ENCODE results near the gene ADGRV1.
"Not testable (repeated sequence)": the region's sequence is repeated elsewhere in the genome, so short reads cannot be mapped to it uniquely, and the experiment has no call there.

ADGRV1 gene

GRCh38 chr5:90747693-90748092, 189.1 kb downstream of the ADGRV1 start:
- no peak for DNase-seq

GRCh38 chr5:90759119-90759518, 200.5 kb downstream of the ADGRV1 start:
- DNase-seq = no peak

DNA sequence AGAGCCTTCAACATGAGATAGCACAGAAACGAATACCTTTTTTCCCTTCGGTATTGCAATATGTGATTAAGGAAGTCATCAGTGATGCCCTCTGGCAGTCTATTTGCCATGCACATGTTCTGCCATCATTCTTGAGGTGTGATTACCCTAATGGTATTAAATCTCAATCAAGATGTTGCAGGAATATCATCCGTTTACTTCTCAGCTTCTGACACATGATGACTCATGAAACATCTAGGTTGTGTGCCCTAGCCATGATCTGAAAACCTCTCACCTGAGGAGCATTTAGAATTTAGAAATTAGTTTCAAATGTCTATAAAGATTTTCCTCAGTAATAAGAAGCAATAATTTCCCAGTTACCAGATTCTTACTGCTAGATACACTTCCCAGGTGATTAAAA, 209.1 kb downstream of the ADGRV1 start:
- no peak for DNase-seq

- DNase-seq = not testable (repeated sequence)
Observed at GRCh38 chr5:90770006-90770541, 211.5 kb downstream of the ADGRV1 start.

DNA sequence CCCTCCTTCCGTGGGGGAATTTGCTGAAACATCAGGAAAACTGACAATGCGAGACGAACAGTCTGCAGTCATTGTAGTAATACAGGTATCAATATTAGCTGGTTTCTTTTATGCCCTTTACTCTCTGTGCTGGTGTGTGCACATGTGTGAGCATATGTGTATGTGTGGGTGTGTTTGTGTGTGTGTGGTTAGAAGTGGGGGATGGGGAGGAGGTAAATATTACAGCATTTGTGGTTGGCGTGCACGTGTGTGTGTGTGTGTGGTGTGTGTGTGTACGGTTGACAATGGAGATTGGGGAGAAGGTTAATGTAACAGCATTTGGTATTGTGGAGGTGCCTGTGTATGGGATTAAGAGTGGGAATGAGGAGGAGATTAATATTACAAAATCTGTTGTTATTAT, 219.4 kb downstream of the ADGRV1 start:
- DNase-seq = no peak

DNA sequence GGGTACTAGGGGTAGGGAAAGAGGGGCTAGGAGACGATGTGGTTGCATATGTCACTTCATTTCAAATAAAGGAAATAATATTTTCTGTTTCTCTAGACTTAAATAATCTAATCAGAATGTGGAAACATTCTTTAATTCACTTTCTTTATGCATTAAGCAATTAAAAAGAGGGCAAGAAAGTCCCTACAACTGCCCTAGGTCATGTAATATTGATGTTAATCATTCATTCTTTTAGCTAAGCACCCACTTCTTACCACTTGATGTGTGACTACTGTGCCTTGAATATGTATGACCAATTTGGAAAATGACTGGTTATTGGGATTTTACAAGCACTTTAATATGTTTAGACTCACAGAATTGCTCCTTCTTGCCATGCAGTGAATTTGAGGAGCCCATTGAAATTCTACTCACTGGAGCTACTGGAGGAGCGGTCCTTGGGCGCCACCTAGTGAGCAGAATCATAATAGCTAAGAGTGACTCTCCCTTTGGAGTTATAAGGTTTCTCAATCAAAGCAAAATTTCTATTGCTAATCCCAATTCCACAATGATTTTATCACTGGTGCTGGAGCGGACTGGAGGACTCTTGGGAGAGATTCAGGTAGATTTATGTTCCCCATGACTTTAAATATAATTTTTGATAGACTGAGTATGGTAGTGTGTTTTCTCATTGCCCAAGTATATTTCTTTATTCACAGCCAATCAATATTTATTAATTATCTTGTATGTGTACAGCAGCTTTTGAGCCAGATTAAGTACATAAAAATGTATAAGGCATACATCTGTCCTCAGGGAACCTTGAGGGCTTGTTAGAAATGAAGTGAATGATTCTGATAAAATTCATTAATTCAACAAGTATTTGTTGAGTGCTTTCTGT, 225.1 kb downstream of the ADGRV1 start:
- DNase-seq = peak; percentile 34

DNA sequence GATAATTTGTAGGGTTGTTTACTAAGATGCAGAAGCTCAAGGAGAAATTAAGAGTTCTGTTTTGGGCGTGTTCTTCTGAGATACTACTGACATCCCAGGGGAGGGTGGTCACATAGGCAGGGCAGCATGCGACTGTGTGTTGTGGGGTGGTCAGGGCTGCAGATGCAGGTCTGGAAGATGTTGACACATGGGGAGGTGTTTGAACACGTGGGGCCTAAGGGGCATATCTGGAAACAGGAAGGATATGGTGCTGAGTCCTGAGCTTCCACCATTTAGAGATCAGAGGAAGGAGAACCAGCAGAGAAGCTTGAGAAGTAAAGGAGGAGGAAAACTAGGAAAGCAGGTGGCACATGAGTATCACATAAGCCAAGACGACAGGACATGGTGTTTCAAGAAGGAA, 228.2 kb downstream of the ADGRV1 start:
- DNase-seq = no peak

DNA sequence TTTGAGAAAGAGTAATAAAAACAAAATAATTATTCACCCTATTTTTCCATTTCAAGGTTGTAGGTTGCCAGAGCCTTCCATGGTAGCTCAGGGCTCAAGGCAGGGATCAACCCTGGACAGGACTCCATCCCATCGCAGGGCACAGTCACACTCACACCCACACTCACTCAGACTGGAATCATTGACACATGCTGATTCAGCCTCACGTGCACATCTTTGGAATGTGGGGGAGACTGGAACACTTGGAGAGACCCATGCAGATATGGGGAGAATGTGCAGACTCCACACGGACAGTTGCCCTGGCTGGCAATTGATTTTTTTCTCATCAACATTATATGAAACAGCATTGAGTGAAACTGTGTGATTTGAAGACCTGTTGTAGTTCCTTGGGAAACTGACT, 234.1 kb downstream of the ADGRV1 start:
- DNase-seq = no peak

GRCh38 chr5:90793183-90793582, 234.6 kb downstream of the ADGRV1 start:
- no peak for DNase-seq

- DNase-seq = not testable (repeated sequence)
Observed at GRCh38 chr5:90796919-90797318, 238.3 kb downstream of the ADGRV1 start.

DNA sequence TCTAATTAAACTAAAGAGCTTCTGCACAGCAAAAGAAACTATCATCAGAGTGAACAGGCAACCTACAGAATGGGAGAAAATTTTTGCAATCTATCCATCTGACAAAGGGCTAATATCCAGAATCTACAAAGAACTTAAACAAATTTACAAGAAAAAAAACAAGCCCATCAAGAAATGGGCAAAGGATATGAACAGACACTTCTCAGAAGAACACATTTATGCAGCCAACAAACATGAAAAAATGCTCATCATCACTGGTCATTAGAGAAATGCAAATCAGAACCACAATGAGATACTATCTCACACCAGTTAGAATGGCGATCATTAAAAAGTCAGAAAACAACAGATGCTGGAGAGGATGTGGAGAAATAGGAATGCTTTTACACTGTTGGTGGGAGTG, 241.5 kb downstream of the ADGRV1 start:
- DNase-seq = not testable (repeated sequence)

DNA sequence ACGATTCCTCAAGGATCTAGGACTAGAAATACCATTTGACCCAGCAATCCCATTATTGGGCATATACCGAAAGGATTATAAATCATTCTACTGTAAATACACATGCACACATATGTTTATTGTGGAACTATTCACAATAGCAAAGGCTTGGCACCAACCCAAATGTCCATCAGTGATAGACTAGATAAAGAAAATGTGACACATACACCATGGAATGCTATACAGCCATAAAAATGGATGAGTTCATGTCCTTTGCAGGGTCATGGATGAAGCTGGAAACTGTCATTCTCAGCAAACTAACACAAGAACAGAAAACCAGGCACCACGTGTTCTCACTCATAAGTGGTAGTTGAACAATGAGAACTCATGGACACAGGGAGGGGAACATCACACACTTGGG, 241.9 kb downstream of the ADGRV1 start:
- DNase-seq = not testable (repeated sequence)

- DNase-seq = peak; percentile 37
Observed at GRCh38 chr5:90802474-90803317, 244.1 kb downstream of the ADGRV1 start.

DNA sequence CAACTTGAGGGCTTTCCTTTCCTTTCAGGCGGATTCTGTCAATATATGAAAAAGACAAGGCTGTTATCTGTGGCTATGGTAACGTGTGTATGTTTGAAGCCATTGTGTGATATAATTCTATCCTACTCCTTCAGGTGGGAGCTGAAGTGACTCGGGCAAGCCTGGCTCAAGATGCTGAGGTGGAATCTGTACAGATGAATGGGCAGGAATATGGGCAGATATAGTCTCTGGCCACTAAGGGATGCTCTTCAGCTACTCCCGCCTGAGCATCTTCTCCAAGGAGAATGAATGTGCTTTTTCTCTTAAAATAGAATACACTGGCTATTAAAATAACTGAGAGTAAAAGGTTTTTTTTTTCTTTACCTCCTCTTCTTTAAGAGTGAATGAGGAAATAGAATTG, 244.8 kb downstream of the ADGRV1 start:
- DNase-seq = no peak

GRCh38 chr5:90803876-90804275, 245.3 kb downstream of the ADGRV1 start:
- no peak for DNase-seq

DNA sequence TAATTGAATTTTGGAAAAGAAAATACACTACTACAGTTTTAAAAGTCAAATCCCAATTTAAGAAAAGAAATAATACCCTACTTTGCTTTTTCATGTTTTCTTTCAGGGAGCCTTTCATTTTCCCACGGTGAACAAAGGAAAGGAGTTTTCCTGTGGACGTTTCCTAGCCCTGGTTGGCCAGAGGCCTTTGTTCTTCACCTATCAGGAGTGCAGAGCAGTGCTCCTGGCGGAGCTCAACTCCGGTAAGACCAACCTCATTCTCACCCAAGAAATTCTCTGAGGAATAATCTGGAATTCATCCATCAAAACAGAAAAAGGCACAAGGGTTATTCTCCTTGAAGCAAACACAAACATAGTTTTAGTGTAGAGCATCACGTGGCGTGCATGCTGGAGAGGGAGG, 248.9 kb downstream of the ADGRV1 start:
- no peak for DNase-seq

- no peak for DNase-seq
Observed at GRCh38 chr5:90809311-90810056, 250.9 kb downstream of the ADGRV1 start.

DNA sequence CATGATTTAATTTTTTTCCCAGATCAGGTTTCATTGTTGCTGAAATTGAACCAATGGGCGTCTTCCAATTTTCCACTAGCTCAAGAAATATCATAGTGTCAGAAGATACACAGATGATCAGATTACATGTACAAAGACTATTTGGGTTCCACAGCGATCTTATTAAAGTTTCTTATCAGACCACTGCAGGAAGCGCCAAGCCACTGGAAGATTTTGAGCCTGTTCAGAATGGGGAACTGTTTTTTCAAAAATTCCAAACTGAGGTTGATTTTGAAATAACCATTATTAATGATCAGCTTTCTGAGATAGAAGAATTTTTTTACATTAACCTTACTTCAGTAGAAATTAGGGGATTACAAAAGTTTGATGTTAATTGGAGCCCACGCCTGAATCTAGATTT, 251.6 kb downstream of the ADGRV1 start:
- no peak for DNase-seq

GRCh38 chr5:90813392-90813791, 254.8 kb downstream of the ADGRV1 start:
- no peak for DNase-seq

DNA sequence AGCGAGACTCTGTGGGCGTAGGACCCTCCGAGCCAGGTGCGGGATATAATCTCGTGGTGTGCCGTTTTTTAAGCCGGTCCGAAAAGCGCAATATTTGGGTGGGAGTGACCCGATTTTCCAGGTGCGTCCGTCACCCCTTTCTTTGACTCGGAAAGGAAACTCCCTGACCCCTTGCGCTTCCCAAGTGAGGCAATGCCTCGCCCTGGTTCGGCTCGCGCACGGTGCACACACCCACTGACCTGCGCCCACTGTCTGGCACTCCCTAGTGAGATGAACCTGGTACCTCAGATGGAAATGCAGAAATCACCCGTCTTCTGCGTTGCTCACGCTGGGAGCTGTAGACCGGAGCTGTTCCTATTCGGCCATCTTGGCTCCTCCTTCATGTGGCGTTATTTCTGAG, 263.5 kb downstream of the ADGRV1 start:
- DNase-seq = not testable (repeated sequence)

DNA sequence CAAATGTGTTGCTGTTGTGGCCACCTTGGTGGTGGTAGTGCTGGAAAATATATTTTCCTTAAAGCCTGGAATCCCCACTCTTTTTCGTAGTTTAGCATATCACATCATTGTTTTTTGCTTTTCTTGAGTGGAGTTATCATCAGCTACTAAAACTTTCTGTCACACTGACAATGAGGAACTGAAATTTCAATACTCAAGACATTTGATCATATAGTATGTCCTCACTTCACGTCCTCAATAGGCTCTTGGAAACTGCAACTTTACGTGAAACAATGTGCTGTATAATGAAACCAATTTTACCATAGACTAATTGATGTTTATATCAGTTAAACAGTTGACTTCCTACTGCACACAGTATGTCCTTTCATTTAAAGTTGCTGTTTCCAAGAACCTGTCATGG, 265.8 kb downstream of the ADGRV1 start:
- no peak for DNase-seq

- DNase-seq = no peak
Observed at GRCh38 chr5:90830058-90830457, 271.5 kb downstream of the ADGRV1 start.

DNA sequence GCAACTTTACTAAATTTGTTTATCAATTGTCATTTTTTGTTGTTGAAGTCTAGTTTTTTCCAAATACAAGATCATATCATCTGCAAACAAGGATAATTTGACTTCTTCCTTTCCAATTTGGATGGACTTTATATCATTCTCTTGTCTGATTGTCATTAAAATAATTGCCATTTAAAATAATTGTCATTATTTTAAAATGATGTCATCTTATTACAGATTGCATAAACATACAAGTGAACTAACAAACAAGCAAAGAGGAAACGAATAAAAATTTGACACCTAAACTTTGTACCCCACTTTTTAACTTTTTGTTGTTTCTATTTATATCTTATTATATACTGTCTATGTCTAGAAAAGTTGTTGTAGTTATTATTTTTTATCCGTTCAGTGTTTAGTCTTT, 275.2 kb downstream of the ADGRV1 start:
- DNase-seq = no peak
